H1 (cell line): ENCODE data around the gene NSUN6. TPM values are rescaled to one million over a fixed set of nuclear protein-coding genes. Genes with fewer than 3 reads are reported as not detected.

Experiments
- CREB1 ChIP-seq: IDR thresholded peaks from 2 replicates; pipeline ENCODE4 v1.6.1; 2012; ENCODE audit warnings: inconsistent platforms
- HDAC6 ChIP-seq: IDR thresholded peaks from one replicate; pipeline ENCODE4 v1.7.1; 2012; ENCODE audit warnings: low read depth, mild to moderate bottlenecking, inconsistent platforms, low read length, moderate library complexity
- SAP30 ChIP-seq: fragments of 300-600 bp; sonication (generic); IDR thresholded peaks from 2 replicates; pipeline ENCODE4 v1.7.1; 2012; ENCODE audit warnings: low read length, moderate library complexity, mild to moderate bottlenecking, inconsistent platforms; ENCODE audit not compliant: insufficient read depth, insufficient replicate concordance
- SIN3A ChIP-seq, 2 experiments: IDR thresholded peaks in 1 of 2; conservative IDR thresholded peaks in 1 of 2; 2 replicates each; pipeline ENCODE4 v1.6.1; 2011 to 2012; ENCODE audit warnings: low read length in 2 of 2, improper control_type of control experiment in 1 of 2, low read depth in 1 of 2, mild to moderate bottlenecking in 1 of 2
- SP1 ChIP-seq: IDR thresholded peaks from 2 replicates; pipeline ENCODE4 v1.6.1; 2011; ENCODE audit warnings: low read depth, low read length
- SUZ12 ChIP-seq: fragments of 200-600 bp; sonication (generic); IDR thresholded peaks from 2 replicates; pipeline ENCODE4 v1.6.1; 2012; ENCODE audit warnings: mild to moderate bottlenecking, inconsistent platforms, low read length, moderate library complexity, mixed read lengths
- TBP ChIP-seq: IDR thresholded peaks from 2 replicates; pipeline ENCODE4 v1.6.1; 2011; ENCODE audit warnings: low read depth, low read length, improper control_type of control experiment
- ZNF274 ChIP-seq: IDR thresholded peaks from 2 replicates; pipeline ENCODE4 v1.7.0; 2012; ENCODE audit warnings: low read length, borderline replicate concordance; ENCODE audit errors: extremely low read depth
- polyA plus RNA-seq, 7 experiments: library from polyadenylated mRNA; depleted of rRNA in 3 of 7; stranded (reverse) in 5 of 7; unstranded in 2 of 7; fragments of >200 nt in 5 of 7; fragments of 200-250 nt in 2 of 7; gene quantifications; 1 replicate in 5 of 7; 2 replicates in 1 of 7; 4 replicates in 1 of 7; pipeline versions ENCODE4 v1.2.1 to v1.2.3, GENCODE V29; 2011 to 2013; ENCODE audit warnings: missing spikeins in 2 of 7, mixed read lengths in 2 of 7
- total RNA-seq: library from RNA; stranded (reverse); fragmentation: NEBNext Ultra II Directional; extraction: Animal tissue kit (Norgen Biotek cat#: 25700); gene quantifications from 2 replicates; pipeline ENCODE4 v1.2.1, GENCODE V29; 2021
- TF ChIP-seq, protein P1 (sequence below): fragments of 300-600 bp; sonication (generic); IDR thresholded peaks from 2 replicates; pipeline ENCODE4 v1.7.1; 2012; ENCODE audit warnings: low read length, moderate library complexity, mild to moderate bottlenecking, inconsistent platforms; ENCODE audit not compliant: insufficient replicate concordance
- TF ChIP-seq, protein P2 (sequence below): IDR thresholded peaks from 2 replicates; pipeline ENCODE4 v1.6.1; 2011; ENCODE audit warnings: low read depth, mild to moderate bottlenecking, low read length; ENCODE audit not compliant: insufficient read depth
- TF ChIP-seq, protein P3 (sequence below): IDR thresholded peaks from 2 replicates; pipeline ENCODE4 v1.6.1; 2012; ENCODE audit warnings: inconsistent platforms

Gene NSUN6
- total and polyA plus RNA-seq, 2 of the 8 experiments (the other 6 are each of a cell fraction or from before 2014, with no cell fraction given), result 5.9 to 14.4 TPM

DNA sequence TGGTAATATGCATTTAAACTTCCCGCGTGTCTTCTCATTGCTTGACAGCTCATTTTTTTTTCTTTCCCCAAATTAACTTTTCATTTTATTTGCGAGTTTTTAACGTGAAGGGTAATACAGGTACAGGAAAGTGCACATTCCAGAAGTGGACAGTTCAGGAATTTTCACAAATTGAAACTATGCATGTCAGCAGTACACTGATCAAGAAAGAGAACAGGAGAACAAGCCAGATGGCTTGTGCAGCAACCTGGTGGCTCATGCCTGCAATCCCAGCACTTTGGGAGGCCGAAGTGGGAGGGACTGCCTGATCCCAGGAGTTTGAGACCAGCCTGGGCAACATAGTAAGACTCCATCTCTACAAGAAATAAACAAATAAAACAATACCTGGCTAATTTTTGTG lies 36.3 kb upstream of the NSUN6 start (continued):
- TF ChIP-seq, protein P1, sequence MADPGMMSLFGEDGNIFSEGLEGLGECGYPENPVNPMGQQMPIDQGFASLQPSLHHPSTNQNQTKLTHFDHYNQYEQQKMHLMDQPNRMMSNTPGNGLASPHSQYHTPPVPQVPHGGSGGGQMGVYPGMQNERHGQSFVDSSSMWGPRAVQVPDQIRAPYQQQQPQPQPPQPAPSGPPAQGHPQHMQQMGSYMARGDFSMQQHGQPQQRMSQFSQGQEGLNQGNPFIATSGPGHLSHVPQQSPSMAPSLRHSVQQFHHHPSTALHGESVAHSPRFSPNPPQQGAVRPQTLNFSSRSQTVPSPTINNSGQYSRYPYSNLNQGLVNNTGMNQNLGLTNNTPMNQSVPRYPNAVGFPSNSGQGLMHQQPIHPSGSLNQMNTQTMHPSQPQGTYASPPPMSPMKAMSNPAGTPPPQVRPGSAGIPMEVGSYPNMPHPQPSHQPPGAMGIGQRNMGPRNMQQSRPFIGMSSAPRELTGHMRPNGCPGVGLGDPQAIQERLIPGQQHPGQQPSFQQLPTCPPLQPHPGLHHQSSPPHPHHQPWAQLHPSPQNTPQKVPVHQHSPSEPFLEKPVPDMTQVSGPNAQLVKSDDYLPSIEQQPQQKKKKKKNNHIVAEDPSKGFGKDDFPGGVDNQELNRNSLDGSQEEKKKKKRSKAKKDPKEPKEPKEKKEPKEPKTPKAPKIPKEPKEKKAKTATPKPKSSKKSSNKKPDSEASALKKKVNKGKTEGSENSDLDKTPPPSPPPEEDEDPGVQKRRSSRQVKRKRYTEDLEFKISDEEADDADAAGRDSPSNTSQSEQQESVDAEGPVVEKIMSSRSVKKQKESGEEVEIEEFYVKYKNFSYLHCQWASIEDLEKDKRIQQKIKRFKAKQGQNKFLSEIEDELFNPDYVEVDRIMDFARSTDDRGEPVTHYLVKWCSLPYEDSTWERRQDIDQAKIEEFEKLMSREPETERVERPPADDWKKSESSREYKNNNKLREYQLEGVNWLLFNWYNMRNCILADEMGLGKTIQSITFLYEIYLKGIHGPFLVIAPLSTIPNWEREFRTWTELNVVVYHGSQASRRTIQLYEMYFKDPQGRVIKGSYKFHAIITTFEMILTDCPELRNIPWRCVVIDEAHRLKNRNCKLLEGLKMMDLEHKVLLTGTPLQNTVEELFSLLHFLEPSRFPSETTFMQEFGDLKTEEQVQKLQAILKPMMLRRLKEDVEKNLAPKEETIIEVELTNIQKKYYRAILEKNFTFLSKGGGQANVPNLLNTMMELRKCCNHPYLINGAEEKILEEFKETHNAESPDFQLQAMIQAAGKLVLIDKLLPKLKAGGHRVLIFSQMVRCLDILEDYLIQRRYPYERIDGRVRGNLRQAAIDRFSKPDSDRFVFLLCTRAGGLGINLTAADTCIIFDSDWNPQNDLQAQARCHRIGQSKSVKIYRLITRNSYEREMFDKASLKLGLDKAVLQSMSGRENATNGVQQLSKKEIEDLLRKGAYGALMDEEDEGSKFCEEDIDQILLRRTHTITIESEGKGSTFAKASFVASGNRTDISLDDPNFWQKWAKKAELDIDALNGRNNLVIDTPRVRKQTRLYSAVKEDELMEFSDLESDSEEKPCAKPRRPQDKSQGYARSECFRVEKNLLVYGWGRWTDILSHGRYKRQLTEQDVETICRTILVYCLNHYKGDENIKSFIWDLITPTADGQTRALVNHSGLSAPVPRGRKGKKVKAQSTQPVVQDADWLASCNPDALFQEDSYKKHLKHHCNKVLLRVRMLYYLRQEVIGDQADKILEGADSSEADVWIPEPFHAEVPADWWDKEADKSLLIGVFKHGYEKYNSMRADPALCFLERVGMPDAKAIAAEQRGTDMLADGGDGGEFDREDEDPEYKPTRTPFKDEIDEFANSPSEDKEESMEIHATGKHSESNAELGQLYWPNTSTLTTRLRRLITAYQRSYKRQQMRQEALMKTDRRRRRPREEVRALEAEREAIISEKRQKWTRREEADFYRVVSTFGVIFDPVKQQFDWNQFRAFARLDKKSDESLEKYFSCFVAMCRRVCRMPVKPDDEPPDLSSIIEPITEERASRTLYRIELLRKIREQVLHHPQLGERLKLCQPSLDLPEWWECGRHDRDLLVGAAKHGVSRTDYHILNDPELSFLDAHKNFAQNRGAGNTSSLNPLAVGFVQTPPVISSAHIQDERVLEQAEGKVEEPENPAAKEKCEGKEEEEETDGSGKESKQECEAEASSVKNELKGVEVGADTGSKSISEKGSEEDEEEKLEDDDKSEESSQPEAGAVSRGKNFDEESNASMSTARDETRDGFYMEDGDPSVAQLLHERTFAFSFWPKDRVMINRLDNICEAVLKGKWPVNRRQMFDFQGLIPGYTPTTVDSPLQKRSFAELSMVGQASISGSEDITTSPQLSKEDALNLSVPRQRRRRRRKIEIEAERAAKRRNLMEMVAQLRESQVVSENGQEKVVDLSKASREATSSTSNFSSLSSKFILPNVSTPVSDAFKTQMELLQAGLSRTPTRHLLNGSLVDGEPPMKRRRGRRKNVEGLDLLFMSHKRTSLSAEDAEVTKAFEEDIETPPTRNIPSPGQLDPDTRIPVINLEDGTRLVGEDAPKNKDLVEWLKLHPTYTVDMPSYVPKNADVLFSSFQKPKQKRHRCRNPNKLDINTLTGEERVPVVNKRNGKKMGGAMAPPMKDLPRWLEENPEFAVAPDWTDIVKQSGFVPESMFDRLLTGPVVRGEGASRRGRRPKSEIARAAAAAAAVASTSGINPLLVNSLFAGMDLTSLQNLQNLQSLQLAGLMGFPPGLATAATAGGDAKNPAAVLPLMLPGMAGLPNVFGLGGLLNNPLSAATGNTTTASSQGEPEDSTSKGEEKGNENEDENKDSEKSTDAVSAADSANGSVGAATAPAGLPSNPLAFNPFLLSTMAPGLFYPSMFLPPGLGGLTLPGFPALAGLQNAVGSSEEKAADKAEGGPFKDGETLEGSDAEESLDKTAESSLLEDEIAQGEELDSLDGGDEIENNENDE, result no peak
- no peak for TF ChIP-seq SP1
- no peak for TF ChIP-seq CREB1
- TF ChIP-seq SIN3A (conservative IDR thresholded peaks at IDR 0.05 in 1 of 2, IDR thresholded peaks at IDR 0.05 in 1 of 2; ENCODE audit: low read depth in 1 of 2, low read length in 2 of 2), result no peak
- TF ChIP-seq, protein P2, sequence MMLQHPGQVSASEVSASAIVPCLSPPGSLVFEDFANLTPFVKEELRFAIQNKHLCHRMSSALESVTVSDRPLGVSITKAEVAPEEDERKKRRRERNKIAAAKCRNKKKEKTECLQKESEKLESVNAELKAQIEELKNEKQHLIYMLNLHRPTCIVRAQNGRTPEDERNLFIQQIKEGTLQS, result no peak
- no peak for TF ChIP-seq SUZ12
- no peak for TF ChIP-seq TBP
- TF ChIP-seq, protein P3, sequence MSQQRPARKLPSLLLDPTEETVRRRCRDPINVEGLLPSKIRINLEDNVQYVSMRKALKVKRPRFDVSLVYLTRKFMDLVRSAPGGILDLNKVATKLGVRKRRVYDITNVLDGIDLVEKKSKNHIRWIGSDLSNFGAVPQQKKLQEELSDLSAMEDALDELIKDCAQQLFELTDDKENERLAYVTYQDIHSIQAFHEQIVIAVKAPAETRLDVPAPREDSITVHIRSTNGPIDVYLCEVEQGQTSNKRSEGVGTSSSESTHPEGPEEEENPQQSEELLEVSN, result no peak
- no peak for TF ChIP-seq SAP30
- TF ChIP-seq HDAC6, result no peak
- no peak for TF ChIP-seq ZNF274
